Fibroblast of lung (primary cell): ENCODE measurements around the gene UBL3.

Source experiments
- CTCF ChIP-seq, 2 donors: IDR thresholded peaks in 1 of 2; conservative IDR thresholded peaks in 1 of 2; 1 replicate in 1 of 2; 2 replicates in 1 of 2; pipeline ENCODE4 v1.5.1; 2011 to 2012; ENCODE audit warnings: low read length in 2 of 2, control low read depth in 1 of 2, inconsistent platforms in 1 of 2, low read depth in 1 of 2, mild to moderate bottlenecking in 1 of 2
- EZH2 ChIP-seq: IDR thresholded peaks from 2 replicates; pipeline ENCODE4 v1.5.1; 2012; ENCODE audit warnings: low read length, control low read depth, mild to moderate bottlenecking; ENCODE audit errors: missing control alignments

- TF ChIP-seq CTCF (conservative IDR thresholded peaks at IDR 0.05 in 1 of 2, IDR thresholded peaks at IDR 0.05 in 1 of 2; ENCODE audit: low read depth in 1 of 2, low read length in 2 of 2) (no peak), EZH2 (no peak)
Measured at GRCh38 chr13:29748097-29748496, 102.3 kb downstream of the UBL3 start.
